GM21390 (cell line): ENCODE results near the gene EPHX1.
"Not testable (repeated sequence)": the region's sequence is repeated elsewhere in the genome, so short reads cannot be mapped to it uniquely, and the experiment has no call there.

Source experiments
- ATAC-seq: cut with Tn5 transposase; IDR thresholded peaks from one replicate; pipeline ENCODE4 v1.9.1; 2021; ENCODE audit not compliant: unreplicated experiment

EPHX1 gene

DNA sequence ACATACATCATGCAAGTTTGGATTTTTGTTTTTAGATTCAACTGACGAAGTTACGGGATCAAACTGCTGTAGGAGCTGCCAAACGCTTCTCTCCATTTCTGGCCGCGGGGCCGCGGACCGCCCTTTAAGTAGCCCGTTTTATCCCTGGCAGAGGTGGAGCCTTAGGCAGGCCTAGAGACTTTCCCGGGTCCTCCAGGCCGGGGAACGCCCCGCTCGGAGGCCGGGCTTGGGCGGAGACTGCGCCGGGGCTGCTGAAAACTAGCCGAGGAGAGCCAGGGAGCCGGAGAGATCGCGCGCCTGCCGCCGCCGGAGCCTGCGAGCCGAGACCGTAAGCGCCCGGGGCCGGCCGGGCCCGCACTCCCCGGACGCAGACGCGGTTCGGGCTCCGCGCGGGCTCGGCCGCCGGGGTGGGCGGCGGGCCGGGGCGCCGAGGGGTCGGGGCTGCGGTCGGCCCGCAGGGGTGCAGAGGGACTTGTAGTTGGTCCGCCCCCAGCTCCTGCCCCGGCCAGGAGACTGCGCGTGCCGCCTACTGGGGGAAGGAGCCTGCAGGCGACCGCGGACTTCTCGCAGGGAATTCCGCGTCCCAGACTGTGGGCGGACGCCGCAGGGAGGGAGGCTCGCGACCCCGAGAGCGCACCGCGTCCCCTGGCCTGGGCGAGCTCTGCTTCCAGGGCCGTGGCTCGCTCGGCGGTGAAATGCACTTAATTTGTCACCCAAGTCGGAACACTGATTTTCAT is at the start of gene EPHX1:
TSS of gene EPHX1 (plus strand) at position 283 of the 737 bp plus-strand sequence. CDS start 18,606 bp downstream, outside the sequence.
- peak; percentile 97 for ATAC-seq

DNA sequence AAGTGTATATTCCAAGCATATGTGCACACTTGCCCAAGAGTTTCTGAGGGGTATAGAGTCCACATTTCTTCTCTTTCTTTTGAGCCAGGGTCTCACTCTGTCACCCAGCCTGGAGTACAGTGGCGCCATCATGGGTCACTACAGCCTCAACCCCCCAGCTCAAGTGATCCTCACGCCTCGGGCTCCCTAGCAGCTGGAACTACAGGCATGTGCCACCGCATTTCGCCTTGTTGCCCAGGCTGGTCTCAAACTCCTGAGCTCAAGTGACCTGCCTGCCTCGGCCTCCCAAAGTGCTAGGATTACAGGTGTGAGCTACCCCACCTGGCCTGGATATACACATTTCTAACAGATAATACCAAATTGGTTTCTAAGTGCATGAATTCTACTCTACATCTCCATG is 49.4 kb upstream of the EPHX1 start:
- no peak for ATAC-seq

DNA sequence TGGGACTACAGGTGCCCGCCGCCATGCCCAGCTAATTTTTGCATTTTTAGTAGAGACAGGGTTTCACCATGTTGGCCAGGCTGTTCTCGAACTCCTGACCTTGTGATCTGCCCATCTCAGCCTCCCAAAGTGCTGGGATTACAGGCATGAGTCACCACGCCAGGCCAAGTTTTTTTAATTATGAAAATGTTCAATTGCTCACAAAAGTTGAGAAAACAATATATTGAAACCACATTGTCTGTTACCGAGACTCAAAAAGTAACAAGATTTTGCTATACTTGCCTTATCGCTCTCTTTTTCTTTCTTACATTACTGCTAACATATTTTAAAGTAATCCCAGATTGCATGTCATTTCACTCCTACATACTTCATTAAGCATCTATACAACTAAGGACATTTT is 48.5 kb upstream of the EPHX1 start:
- ATAC-seq = not testable (repeated sequence)

DNA sequence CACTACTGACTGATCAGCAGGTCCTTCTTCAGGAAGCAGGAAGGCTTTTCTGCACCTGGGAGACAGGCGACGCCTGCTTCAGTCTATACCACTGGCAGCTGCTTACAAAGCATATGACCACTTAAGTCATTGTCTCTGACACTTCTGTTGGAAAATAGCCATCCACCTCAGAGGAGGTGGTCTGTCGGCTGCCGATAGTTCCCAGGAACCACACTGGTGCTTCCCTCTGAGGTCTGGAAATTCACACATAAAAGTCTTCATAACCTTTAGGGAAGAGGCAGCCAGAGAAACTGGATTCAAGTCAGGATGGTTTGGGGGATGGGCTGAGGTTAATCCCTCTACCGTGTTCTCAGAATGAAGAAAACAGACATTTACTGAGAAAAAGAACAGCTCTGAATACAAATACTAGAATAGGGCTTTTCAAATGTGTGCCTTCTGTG is 47.9 kb upstream of the EPHX1 start:
- no peak for ATAC-seq

DNA sequence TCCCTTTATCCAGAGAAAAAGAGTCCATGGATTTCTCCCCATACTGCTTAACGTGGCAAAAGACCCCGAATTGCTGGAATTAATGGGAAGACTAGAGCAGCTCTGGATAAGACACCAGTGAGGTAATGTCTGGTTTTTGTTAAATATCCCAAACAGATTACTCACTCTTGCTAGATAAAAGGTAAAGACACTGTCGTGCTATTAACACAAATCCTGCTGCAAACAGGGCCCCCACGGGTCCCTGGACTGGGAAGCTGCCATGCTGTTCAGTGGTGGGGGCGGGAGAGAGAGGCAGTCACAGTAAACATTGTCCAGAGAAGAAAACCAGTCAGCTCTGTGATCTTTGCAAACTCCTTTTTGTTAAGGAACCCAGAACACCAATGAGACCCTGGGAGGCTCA is 47.5 kb upstream of the EPHX1 start:
- no peak for ATAC-seq

DNA sequence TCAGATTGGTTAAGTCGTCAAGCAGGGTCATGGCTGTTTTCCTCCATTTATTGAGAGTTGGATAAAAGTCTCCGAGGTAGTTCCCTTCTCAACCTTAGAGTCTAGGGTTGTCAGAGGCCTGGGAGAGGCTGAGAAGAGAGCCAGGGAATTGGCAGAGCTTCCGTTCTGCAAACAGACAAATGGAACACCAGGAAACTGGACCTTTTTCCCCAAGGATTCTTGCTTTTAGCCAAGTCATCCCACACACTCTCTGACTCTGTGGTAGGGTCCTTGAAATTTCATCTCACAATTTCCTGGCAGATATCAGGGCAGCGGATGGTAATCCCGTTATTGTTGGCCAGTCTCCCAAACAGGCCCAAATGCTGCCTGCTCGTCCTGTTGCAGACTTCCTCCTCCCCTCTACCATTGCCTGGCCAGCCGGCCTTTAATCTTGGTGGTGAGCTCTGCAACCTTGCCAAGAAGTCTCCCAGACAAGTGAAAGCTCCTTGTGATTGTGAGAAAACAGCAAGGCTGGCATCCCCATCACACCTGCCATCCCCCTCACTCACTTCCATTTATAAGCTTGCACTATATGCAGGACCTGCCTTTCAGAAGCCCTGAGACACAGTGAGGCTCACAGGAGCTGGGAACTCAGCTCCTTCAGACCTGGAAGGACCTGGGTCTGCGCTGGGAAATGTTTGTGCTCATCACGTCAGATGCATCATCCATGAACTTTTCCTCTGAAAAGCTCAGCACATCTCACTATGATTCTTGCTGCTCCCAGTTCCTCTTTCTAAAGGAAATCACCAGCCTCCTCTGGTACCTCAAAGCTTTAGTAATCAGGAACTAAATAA is 46.0 kb upstream of the EPHX1 start:
- ATAC-seq = no peak

DNA sequence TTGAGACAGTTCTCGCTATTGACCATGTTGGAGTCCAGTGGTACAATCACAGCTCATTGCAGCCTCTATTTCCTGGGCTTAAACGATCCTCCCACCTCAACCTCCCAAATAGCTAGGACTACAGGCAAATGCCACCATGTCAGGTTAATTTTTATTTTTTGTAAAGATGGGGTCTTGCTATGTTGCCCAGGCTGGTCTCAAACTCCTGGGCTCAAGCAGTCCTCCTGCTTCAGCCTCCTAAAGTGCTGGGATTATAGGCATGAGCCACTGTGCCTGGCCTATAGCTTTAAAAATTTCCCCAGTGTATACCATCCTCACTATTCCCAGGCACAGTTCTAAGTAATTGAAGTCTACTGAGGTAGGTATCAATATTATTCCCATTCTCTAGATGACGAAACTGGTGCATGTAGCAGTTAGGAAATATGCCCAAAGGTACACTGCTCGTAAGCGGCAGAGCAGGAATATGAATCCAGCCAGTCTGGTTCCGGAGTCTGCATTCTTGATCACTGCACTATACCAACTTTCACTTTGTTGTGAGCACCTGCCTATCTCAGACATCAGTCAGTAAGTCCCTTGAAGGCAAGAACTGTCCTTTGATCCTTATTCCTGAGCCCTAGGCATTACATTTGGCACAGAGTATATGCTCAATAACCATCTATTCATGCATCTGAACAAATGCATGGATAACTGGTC is 43.8 kb upstream of the EPHX1 start:
- ATAC-seq = no peak

DNA sequence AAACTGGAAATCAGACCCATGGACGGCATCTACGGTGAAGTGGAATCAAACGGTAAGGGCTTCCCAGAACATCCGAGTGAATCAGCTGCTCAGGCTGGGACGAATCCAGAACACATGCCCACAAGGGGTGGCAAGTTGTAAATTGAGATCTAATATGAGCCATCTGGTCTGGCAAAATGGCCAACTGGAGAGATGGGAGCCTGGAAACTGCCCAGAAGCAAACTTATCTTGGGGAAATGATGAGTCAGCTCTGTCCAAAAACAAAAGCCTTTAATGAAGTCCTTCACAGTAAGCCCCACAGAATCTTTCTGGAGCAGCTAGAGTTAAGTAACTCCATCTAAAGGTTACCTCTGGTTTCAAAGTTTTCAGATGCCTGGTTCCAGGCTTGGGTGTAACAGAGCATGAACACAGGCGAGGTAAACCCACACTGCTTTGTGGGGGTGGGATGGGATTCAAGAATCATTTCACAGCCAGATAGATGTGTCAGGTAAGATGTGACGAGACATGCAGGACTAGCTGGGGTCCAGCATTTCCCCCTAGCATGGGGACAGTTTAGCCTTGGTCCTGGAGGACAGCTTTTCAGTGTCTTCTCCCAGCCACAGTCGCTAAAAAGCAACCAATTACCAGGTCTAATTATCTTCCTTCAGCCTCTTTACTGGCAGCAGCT is 42.8 kb upstream of the EPHX1 start:
- no peak for ATAC-seq

DNA sequence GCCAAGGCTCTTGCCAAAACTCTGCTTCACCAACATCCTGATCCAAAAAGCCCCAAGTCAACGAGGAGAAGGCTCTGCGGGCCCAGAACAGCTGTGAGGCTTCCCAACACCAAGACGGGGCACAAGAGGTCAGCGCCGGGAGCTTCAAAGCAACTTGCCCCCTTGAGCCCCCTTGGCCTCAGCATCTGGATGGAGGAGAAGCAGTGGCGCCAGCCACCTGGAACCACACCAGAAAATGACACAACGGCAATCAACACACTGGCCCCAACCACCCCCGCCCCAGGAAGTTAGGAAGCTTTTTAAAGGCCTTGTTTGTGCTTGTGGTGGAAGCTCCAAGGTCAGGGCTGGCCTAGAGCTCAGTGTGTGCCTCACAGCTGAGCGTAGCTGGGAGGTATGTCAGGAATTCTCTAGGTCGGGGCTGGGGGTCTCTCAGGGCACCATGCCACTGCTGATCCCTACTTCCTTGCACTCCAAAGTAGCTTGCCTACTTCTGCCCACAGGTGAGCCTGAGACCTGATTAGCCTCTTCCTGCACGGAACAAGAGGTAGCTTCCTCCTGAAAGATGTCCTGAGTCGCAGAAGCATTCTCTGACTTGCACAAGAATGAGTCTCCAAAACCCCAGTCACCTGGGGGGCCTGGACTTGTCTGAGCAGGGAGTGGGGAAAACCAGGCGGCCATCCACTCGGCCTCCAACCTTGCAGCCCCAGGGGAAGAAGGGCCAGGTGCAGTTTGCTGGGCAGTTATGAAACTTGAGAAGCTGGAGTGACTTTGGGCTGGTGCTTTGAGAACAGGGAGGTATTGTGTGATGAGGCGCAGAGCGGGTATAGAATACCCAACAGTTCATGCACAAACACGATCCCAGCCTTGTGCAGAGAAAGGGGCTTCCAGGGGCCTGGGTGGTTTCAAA is 42.0 kb upstream of the EPHX1 start:
- ATAC-seq = no peak

DNA sequence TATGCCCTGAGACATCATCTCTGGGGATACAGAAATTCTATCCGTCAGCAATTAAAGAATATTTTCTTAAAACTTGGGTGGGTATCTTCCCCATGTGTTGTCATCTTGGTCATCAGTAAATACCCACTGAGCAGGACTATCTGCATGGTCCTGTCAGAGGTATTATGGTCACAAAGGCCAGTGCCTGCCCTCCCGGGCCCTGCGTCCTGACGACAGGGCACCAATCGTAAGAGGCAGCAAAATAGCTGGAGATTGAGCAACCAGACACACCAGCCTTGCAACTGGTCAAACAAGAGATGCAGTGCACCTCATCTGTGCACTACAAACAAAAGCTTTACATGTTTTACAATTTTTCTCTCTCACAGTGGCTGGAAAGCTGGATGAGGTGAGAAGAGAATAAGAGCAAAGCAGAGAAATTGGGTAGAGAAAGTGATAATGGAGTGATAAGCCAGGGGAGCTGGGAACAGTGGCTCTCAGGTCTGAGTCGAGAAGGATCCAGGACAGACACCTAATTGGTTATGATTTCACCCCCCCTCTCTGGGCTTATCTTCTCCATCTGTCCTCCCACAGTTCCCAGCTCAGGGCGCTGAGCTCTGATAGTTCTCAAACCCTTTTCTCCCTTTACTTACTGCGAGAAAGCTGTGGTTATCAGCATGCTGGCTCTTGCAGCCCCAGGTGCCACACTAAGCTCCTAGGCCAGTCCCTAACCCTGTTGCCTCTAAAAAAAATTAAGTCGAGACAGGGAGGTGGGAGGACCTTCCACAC is 41.1 kb upstream of the EPHX1 start:
- no peak for ATAC-seq

DNA sequence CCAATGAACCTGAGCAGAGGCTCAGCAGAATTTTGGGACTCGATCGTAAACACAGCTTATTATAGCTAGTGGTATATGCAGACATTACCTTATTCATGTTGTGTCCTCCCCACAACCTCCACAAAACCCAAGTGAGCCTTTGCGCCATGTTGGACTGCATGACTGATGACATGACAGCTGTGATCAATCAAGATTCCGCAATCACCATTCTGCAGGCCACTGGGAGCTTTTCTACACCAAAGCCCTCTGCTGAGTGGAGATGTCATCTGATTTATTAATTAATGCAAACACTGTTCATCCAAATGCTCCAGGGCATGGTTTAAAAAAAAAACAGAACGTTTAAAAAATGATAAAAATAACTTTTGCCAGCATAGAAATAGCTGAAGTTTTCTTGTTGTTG is 40.2 kb upstream of the EPHX1 start:
- no peak for ATAC-seq

DNA sequence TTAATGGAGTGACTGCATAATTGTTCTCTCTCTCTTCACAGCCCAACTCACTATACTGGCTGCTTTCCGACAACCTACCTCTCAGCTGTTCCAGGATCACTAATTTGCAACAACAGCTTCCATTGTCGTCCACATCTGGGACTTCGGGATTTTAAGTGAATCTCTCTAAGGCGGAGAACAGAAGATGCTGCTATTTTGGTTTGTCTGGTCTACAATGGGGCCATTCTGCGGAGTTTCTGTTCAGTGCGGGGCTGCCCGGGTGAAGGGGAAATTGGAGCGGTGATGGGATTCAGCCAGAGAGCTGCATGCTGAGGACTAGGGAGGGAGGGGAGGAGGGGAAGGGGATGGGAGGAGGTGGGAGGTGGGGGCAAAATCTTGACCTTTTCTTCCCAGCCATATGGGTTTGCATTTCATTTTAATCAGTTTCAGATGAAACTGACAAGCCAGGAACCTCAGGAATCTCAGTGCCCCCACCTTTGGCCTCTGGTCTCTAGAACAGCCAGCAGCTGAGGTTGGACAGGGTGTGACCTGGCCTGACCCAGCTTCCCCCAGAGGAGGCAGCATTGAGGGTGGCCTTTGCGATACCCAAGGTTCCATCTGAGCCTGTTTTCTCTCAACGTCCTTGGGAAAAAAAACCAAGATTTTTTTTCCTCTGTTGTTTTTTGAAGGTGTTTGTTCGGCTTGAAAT is 39.2 kb upstream of the EPHX1 start:
- no peak for ATAC-seq

DNA sequence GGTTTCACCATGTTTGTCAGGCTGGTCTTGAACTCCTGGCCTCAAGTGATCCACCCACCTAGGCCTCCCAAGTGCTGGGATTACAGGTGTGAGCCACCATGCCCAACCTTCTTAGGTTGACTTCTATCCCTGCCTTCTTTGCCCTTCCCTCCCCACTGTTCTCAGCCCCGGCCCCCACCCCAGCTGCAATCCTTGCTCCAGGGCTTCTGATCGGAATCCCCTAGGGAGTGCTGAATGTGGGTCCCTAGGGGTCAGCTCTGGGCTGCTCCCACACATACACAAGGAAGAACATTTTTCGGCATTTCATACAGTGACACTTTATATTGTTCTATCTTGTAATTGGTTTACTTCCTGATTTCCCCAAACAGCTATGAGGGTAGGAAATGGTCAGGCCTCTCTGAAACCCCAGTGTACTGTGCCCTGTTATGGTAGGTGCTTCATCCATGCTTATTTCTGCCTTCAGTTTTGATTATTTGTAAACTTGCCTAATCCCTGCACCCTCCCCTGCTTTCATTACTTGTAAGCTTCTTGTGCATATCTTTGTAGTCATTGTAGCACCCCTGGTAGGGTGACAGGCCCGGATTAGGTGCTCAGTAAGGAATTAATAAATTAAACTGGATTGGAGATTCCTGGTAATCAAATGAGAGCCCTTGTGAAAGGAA is 38.1 kb upstream of the EPHX1 start:
- peak; percentile 12 for ATAC-seq

DNA sequence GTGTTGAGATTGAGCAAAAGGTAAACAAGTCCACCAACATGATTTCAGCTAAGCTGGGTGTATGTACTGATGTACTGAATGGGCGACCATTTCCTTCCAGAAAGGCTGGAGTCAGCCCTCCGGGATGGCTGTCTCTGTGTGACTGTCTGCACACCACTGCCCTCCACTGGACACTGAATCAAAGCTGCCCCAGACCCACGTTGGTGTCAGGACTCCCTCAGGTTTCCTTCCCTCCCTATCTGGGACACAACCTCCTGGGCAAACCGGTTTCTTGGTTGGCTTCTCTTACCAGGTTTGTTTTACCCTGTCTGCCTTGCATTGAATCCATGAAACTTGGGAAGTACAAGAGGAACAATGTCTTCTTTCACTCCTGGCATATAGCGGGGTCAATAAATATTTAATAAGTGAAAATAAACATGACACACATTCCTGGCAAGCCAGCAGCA is 37.6 kb upstream of the EPHX1 start:
- ATAC-seq = peak; percentile 71

DNA sequence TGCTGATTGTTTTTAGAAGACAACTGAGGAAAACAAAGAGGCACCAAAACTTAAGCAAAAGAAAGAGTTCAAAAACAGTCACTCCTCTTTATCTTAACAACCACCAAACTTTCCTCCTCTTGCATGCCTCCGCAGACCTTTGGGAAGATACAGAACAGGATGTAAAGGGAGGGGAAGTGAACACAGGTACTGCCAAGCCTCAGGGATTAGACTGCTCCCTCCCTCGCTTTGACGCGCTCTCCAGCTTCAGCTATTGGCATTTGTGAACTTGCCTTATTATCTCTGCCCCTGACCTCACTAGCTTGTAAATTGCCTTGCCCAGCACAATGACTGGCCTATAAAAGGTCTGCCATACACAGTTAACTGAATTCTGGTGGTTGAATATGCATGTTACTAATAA is 37.1 kb upstream of the EPHX1 start:
- ATAC-seq = no peak

DNA sequence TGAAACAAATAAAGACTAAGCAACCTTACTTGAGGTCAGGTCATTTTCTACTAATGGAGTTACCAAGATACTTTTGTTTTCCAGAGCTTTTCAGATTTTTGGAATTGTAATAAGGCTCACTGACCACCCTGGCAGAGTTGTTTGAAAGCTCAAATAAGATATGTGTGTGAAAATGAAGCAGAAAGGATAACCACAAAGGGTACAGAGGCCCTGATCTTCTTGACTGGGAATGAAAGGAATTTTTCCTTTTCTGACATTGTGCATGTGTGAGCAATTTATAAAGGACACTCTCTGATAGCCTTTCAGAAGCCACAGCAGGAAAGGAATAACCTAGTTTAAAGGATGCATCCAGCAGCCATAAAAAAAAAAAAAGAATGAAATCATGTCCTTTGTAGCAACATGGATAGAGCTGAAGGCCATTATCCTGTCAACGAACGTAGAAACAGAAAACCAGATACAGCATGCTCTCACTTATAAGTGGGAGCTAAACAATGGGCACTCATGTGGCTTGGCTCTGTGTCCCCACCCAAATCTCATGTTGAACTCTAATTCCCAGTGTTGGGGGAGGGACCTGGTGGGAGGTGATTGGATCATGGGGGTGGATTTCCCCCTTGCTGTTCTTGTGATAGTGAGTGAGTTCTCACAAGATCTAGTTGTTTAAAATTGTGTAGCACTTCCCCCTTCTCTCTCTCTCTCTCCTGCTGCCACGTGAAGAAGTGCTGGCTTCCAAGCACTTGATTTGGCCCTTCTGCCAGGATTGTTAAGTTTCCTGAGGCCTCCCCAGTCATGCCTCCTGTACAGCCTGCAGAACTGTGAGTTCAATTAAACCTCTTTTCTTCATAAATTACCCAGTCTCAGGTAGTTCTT is 35.4 kb upstream of the EPHX1 start:
- no peak for ATAC-seq

DNA sequence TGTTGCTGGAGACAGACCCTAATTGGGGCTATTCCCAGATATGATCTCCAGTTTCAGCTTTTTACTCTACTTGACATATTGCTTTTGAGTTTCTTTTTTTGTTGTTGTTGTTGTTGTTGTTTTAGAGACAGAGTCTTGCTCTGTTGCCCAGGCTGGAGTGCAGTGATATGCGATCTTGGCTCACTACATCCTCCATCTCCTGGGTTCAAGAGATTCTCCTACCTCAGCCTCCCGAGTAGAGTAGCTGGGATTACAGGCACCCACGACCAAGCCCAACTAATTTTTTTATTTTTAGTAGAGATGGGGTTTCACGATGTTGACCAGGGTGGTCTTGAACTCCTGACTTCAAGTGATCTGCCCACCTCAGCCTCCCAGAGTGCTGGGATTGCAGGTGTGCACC is 33.6 kb upstream of the EPHX1 start:
- ATAC-seq = no peak
